HG03135 (cell line): Measurements from ENCODE around the gene ST8SIA4.
A peak's percentile ranks its signal among the peaks of the same experiment; 100 is the strongest.

Source experiments
- ATAC-seq: cut with Tn5 transposase; IDR thresholded peaks from one replicate; pipeline ENCODE4 v1.9.1; 2021; ENCODE audit warnings: mild to moderate bottlenecking, moderate library complexity; ENCODE audit not compliant: unreplicated experiment

Gene ST8SIA4, protein sequence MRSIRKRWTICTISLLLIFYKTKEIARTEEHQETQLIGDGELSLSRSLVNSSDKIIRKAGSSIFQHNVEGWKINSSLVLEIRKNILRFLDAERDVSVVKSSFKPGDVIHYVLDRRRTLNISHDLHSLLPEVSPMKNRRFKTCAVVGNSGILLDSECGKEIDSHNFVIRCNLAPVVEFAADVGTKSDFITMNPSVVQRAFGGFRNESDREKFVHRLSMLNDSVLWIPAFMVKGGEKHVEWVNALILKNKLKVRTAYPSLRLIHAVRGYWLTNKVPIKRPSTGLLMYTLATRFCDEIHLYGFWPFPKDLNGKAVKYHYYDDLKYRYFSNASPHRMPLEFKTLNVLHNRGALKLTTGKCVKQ

DNA sequence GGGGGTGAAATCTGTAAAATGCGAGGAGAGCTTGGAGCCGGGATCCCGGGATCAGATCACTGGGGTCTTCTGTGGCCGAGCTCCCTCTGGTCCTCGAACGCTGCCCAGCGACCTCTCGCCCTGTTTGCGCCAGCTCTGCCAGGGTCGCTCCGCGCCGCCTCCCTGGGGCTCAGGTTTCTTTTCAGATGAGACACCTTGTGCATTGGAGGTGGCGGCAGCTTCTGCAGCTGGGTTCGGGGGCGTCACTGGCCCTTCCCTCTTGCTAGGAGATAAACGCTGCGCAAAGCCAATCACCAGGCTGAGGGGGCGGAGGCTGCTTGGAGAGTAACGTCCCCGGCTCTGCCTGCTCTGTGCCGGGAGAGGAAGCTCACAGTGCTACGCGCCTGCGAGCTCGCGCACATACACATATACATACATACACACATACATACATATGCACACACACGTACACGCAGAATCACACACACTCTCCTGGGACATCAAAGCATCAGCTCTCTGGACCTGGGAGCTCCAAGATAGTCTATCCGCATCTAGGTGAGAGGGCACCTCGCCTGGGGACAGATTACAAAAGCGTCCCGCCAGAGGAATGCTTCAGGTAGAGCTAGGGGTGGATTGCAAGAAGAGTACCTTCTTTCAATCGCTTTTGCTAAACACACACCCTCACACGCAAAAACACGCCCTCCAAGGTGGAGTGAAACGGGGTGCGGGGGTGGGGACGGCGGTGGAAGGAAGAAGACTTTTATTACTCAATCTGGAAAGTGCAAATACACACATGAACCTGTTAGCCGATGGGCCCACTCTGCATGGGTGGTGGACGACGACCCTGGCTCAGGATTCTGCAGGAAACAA, at the start of gene ST8SIA4:
Gene ST8SIA4 (minus strand): TSS at position 244 of the 849 bp plus-strand sequence. CDS start 327 bp downstream, outside the sequence.
- ATAC-seq: peak; percentile 77

DNA sequence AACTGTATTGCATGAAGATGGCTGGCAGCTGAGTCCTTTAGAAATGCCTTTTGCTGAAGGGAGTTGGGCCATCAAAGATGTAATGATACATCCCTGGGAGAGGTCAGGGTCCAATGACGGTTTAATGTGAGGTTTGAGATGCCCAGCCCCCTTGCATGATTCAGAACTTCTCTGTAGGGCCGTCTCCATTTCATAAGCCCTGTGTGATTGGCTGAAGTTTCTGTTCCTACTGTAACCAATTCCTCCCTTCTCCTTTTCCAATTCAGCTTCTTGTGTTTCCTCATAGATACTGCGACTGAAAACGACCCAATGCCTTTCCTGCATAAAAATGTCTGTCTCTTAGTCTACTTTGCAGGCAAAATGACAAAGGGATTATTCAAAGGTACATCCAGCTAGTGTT, 47.9 kb upstream of the ST8SIA4 start:
- no peak for ATAC-seq

DNA sequence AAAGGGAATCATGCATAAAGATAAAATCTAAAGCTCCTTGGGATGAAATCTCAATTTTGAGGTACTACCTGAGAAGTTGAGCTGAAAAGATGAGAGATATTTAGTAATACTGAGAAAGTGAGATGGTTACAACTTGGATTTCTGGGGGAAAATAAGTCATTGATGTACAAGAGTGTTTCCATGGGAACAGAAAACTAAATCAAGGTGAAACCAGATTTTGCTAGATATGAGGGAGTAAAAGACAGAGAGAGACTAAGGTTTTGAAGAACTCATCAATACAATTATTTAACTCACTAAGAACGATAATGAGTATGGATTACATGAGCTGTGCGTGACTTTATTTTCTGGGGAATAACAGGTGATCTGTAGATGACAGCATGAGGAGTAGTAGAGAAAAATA, 10.2 kb upstream of the ST8SIA4 start:
- no peak for ATAC-seq

DNA sequence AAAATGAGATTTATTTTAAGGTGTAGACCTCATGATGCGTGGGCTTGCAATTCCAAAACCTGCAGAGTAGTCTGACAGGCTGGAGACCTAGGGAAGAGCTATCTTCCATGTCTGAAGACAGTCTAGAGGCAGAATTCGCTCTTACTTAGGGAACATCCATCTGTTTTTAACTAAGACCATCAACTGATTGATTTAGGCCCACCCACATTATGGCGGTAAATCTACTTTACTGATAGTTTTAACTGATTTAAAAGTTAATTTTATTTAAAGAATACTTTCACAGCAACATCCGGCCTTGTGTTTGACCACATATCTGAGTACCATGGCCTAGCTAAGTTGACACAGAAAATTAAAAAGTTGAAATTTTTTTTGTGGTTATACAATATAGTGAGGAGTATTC, 6.0 kb upstream of the ST8SIA4 start:
- no peak for ATAC-seq

DNA sequence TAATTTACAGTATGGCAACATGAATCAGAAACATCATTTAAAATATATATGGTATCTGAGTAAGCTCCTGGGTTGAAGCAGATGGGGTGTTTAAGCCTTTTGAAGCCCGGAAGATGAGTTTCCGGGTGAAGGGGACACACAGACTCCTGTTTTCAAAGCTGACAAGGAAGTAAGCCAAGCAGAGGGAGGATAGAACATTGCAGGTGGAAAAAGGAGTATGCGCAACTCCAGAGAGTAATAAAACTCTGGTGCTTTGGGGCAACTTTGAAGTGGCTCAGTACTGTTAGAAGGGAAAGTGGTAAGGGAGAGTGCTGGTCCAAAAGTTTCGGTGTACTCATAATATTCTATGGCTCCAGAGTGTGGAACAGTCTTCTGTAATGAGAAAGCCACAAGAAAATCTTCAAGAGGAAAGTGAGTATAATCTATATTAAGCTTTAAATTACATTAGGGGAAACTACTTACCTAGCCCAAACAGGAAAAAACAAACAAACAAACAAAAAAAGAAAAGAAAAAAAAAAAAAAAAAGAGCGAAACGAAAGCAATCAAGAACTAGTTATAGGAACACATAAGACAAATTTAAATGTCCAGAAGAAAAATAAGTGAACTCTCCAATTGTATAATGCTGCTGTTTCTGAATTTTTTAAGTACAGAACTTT, 2.3 kb upstream of the ST8SIA4 start:
- no peak for ATAC-seq

DNA sequence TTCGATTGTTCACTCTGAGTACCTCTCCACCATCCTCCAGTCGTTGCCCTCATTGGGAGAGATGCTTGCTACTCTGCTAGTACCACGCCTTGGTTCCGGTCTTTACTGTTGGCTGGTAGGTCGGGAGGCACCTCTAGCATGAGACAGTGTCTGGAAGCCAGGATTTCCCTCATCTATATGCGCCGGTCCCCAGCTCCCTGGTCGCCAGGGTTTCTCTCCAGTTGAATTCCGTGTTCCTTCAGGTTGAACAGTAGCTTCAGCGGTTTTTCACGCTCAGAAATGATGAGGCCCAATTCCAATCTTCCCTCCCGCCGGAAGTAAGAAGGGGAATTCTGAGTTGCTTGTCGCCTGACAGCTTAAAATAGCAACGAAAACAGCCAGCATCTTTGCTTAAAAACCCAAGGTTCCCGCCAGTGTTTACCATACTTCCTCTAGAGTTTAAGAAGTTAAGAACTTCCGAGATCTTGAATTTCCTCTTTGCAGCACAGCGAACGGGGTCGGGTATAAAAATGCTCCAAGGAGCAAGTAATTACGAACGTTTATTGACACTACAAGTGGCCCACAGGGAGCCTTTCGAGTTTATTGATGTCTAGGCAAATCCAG, 1.3 kb upstream of the ST8SIA4 start:
- peak; percentile 19 for ATAC-seq

DNA sequence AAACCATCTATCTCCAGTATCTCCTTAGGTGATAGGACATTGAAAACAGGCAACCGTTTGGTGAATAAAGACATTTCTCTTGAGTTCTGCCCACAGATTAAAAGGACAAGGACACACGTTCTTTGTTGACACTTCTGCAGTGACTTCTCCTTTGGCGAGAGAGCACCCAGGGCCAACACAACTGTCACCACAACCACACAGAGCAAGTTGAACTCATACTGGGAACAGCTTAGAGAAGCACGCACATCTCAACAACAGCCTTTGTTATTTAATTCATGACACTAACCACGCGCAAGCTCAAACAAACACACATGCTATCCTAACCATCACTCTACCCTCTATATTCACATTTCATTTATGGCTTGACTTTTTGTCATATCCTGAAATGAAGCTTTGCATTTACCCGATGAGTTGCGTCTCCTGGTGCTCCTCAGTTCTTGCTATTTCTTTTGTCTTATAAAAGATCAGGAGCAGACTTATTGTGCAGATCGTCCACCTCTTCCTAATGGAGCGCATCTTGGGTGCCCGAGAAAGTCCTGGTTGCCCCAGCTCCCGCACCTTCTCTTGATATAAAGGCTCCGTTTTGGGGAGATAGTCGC, 543 bp downstream of the ST8SIA4 start:
- no peak for ATAC-seq

DNA sequence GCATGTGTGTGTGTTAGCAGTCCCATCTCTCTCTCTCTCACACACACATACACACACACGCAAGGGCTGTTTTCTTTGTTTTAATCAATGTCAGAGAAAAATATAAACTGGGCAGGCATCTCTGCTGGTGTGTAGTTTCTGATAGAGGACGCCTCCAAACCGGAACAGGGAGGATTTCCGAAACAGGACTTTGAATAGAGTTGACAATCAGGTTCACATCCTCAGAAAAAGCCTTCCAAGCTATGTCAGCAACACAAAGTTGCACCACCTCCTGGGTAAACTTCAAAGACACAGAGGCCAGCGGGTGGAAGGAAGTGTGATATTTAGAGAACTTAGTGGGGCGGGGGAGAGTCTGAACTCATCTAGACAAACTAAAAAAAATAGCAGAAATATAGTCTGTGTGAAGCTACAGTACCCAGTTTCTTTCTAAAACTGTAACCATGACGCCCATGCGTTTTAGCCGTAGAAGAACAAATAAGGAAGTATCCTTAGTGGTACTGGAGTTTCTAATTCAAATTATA, 1.2 kb downstream of the ST8SIA4 start:
- ATAC-seq: no peak

DNA sequence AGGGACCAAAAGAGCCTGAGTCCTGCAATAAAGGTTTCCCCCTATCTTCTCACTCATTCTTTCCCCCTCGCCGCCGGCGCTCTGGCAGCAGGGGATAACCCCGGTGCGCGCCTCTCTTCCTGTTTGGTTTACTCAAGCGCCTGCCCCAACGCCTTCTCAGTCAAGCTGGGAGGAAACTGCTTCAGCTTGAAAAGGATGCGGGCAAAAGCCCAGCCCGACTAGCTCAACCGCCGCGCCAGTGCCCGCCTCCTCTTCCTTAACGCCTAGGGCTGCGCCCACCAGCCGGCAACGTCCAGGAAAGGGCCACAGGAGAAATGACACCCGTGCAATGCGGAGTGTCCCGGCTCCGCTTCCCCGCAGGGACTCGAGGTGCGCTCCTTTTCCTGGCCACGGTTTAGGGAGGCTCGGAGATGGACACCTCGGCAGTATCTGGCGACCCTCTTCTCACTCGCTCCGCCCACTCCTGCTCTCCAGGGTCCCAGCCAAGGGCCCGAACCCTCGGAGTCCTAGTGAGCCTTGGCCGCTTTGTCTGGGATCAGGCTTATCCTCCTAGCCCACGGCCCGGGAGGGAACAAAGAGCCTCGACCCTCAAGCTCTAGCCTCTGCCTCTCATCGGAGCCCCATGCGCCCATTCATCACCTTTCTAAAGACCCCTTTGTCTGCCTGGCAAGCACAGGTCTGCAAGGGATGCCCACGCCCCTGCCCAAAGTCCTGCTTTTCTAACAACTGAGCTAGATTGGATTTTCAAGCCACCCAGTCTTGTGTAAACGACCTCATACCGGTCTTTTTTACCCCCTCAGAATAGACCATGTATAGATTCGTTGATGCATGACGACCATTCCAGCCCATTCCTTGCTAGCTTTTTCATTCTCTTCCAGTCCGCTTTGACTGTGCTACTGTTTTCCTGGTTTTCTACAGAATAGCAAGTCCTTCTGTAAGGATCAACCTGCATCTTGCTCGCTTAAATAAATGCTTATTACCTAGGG, 2.0 kb downstream of the ST8SIA4 start:
- ATAC-seq: peak; percentile 41

DNA sequence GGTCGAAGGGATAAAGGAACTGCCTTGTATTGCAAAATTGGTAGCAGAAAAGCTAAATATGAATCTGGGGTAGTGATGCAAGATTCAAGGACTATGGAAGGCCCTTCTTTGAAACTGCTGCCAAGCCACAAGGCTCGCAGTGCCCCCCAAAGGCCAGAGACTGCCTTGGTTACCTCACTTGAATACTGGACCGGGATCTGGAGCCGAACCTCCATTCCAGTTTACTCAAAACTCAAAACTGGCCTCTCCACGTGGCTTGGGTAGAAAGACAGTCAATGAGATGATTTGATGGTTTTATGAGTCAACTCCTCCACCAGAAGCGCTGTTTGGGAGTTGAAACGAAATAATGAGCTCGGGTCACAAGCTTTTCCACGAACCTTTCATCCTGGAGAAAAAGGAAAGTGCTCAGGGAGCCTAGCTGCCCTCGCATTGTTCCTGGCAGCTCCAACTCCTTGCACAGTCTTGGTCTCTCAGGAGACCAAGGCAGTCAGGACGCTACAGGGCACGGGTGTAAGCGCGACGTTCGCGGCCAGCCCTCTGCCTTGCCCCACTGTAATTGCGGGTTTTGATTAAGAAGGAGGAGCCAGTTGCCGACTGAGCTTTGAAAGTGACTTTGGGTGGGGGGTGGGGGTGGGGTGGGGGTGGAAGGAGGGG, 2.8 kb downstream of the ST8SIA4 start:
- ATAC-seq: no peak

DNA sequence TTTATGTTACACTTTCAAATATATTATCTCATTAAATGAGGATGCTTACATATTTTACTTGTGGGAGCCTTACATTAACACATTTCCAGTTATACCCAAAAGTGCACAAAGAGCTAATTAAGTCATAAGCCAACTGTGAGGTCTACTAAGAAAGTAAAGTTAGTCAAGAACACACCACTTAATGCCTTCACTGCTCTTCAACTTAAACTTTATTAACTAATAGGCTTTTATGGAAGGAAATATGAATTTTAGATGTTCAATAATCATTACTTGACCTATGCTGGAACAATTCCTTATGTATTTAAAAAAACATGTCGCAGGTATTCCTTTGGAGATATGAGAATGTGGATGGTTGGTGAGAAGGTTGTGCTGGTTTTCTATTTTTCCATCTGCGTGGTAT, 3.4 kb downstream of the ST8SIA4 start:
- ATAC-seq: no peak

DNA sequence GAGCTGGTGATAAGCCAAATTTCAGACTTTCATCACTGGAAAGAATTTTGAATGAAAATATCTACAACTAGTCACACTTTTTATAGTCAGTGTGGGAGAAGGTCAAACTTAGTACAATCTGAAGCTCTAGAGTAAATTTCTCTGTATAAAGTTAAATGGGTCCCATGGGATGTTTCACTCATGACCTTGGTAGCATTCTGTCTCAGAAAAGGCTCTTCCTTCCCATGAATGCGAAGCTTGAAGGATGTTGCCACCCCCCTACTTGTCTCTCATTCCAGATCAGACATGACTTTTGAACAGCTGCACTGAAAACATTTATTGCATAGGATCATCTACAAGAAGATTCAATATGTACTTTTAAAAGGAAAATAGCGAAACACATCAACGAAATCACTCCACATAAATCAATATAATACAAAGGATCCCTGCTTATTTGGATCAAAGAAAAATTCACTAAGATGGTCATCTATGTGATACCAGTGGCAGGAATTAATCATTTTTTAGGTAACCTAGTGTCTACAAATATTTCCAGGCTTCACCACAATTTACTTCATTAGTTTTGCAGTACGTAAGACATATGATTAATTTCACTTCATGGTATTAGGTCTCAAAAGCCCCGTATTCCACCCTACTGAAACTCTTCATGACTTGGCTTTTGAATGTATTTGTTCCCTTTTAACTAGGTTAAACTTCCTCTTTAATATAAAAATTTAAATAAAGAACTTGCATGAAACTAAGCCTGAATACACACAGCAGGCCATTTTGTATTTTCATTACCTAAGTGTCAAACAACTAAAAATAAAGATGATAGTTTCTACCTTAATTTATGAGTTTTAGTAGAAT, 4.4 kb downstream of the ST8SIA4 start:
- ATAC-seq: no peak

DNA sequence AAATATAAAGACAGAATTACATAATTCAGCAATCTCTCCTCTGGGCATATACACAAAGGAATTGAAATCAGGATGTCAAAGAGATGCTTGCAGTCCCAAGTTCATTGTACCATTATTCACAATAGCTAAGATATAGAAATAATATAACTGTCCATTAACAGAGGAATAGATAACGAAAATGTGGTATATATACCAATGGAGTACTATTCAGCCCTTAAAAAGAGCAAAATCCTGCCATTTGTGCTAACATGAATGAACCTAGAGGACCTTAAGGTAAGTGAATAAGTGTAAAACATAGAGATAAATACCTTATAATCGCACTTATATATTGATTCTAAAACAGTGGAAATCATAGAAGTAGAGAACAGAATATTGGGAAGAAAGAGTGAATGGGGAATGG, 7.0 kb downstream of the ST8SIA4 start:
- no peak for ATAC-seq

DNA sequence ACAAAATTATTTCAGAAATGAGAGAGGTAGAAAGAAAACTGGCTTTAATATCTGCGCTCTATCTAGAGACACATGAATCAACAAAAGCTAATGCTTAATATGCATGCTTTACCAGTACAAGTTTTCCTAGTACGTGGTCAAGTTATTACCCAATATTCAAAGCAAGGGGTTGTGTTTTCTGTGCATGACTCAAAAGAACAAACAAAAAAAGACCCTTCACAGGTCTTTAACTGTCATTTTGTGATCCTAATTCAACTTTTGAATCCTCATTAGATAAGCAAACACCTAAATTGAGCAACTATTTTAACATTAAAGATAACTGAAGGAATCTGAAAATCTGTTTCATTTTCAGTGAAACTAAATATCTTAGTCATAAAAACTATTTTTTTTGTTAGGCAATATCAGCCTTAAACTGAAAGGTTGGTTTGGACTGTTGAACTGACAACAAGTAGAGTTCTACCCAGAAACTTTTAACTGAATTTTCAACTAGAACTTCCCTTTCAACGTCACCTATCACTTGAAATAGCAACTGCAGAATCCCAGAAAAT, 12.5 kb downstream of the ST8SIA4 start:
- ATAC-seq: peak; percentile 72

DNA sequence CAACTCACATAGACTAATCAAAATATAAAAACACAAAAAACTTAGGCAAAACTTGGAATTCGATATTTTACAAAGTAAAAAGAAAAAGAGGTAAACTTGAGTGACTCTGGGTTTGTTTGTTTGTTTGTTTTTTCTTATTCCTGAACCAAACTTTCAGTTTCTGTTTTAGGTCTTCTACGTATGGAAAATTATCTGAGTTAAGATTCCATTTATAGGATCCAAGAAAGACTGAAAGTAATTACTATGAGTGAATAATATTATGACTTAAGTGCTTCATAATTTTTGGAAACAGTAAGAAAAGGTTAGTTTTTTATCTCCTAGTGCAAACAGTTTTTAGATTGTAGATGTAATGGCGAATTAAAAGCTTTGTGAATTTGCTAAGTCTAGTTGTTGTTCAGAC, 13.2 kb downstream of the ST8SIA4 start:
- ATAC-seq: no peak

DNA sequence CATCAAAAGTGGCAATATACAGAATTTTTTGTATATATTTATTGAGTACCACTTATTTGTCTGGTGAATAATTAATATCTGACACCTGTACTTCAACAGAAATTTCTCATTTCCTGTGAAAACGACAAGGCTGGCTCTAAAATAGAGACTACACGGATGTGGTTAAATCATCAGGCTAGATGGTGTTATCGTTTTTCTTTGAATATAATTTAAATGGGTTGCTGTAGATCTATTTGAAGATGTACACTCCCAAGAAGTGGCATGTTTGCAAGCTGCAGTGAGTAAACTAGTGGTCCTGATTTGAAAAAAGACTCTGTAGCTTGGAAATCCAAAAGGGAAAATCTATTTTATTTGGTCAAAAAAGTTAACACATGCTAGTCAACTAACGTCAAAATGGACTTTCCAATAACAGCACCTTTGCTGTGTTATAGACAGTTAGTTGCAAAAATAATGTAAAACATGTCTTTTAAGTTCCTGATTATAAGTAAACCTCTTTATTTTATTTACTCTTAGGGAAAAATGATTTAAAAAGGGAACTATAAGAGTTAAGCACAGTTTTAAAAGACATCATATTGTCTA, 13.8 kb downstream of the ST8SIA4 start:
- ATAC-seq: peak; percentile 55

DNA sequence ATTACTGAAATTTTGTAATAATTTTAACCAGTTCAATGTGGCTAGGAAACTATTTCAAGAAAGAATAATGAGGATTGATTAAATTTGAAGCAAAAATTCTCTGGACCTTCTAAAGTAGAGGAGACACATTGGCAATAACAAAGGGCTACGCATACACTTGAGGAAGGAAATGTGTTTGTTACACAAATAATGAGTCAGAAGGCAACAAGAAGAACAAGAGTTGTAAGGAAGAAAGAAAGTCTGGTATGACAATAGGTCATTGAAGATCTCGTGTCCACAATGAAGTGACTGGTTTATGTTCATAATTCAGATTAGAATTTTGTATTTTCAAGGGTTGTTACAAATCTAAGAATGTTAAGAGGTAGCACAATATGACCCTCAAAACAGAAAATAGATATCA, 25.8 kb downstream of the ST8SIA4 start:
- no peak for ATAC-seq
